GM19397 (cell line): ENCODE data around the gene FOXA3.
A peak's percentile ranks its signal among the peaks of the same experiment; 100 is the strongest.

ENCODE experiments used
- ATAC-seq: cut with Tn5 transposase; IDR thresholded peaks from one replicate; pipeline ENCODE4 v1.9.1; 2021; ENCODE audit warnings: mild to moderate bottlenecking, moderate library complexity; ENCODE audit not compliant: unreplicated experiment

FOXA3 gene

DNA sequence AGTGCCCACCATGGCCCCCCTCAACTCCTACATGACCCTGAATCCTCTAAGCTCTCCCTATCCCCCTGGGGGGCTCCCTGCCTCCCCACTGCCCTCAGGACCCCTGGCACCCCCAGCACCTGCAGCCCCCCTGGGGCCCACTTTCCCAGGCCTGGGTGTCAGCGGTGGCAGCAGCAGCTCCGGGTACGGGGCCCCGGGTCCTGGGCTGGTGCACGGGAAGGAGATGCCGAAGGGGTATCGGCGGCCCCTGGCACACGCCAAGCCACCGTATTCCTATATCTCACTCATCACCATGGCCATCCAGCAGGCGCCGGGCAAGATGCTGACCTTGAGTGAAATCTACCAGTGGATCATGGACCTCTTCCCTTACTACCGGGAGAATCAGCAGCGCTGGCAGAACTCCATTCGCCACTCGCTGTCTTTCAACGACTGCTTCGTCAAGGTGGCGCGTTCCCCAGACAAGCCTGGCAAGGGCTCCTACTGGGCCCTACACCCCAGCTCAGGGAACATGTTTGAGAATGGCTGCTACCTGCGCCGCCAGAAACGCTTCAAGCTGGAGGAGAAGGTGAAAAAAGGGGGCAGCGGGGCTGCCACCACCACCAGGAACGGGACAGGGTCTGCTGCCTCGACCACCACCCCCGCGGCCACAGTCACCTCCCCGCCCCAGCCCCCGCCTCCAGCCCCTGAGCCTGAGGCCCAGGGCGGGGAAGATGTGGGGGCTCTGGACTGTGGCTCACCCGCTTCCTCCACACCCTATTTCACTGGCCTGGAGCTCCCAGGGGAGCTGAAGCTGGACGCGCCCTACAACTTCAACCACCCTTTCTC, 8.2 kb downstream of the FOXA3 start:
- ATAC-seq = no peak

DNA sequence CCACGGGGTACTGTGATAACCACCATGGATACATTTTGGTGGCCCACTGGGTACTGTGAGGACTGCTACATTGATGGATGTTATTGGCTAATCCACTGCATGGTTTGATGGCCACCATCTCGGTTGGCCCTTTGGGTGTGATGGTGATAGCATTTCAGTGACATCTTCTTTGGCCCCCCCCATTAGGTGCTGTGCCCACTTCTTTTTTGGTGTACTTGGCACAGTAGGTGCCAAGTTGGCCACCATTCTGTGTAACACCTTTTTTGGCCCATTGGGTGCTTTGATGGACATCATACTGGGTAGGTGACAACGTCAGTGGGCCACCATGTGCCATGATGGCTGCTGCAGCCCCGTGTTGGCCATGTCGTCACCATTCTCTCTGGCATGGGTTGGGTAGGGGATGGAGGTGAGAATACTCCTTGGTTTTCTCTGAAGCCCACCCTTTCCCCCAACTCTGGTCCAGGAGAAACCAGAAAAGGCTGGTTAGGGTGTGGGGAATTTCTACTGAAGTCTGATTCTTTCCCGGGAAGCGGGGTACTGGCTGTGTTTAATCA, 9.2 kb downstream of the FOXA3 start:
- no peak for ATAC-seq

DNA sequence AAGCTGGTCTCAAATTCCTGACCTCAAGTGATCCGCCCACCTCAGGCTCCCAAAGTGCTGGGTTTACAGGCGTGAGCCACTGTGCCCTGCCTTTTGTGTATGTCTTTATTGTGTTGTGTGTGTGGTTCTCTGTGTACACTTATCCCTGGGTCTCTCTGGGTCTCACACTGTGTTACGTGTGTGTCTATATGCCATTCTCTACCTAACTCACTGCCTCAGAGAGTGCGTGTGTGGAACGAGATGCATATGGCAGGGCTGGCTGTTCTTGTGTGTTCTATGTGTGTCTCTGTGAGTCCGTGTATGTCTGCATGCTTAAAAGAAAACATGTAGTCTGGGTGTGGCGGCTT, 10.5 kb downstream of the FOXA3 start:
- no peak for ATAC-seq

DNA sequence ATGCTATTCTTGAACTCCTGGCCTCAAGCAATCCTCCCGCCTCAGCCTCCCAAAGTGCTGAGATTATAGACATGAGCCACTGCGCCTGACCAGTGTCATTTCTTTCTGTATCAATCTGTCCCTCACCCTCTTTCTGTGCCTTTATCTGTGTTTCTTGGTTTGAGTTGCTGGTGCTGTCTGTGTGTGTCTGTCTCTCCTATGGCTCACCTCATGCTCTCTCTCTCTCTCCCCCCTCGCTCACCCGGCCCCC, 12.0 kb downstream of the FOXA3 start:
- no peak for ATAC-seq

DNA sequence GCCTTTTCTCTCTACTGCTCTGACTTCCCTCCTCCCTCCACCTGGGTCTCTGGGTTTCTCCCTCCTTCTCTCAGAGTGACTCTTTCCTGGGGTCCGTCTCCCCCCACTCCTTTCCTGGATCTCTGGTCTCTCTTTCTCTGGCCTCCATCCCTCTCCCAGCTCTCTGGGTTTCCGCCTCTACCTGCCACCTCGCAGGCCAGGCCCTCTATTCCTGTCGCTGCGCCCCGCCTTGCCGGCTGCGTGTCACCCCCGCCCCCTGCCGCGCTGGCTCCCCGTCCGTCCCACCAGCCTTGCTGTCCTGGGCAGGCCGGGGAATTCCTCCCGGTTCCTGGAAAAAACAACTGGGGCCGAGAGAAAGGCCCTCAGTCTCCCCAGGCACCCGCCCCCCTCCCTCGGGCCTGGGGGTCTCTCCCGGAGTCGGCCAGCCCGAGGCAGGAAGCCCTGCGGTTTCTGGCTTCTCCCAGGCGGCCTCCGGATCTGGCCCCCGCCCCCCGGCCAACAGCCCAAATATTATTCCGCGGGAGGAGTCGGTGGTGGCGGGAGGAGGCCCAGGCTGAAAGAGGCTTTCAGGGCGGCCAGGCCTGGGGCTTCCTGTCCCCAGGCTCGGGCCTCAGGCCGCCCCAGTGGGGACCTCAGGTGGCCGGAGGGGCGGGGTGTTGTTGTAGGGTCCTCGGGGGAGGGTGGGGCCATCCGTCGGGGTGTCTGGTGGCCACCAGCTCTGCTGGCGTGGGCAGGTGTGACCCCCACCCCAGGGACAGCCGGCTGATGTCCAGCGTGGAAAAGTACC, 12.5 kb downstream of the FOXA3 start:
- no peak for ATAC-seq

DNA sequence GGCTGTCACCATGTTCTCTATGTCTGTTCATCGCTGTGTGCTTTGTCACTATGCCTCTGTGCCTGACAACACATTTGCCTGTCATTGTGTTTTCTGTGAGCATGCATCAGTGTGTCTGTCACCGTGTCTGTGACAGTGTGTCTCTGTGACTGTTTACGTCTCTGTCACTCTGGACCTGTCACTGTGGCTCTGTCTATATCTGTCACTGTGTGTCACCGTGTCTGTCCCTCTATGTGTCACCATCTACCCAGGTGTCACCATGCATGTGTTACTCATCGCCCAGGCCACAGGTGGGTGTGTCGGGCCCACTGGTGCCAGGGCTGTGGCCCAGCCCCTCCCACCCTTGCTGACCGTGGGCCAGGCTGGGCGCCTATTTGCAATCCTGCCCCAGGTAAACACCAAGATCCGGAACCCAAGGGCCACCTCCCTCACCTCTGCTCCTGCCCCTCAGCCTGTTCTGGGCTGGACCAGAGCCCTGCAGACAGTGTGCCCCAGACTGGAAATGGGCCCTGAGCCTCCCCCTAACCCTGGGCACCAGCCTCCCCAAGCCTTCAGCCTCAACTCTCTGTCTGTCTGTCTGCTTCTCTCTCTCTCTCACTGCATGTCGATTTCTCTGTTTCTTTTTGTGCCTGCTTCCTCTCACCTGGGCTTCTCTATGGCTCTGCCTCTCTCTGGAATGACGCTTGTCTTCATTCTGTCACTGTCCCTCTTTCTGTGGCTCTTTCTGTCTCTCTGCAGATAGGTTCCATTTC, 14.1 kb downstream of the FOXA3 start:
- no peak for ATAC-seq

DNA sequence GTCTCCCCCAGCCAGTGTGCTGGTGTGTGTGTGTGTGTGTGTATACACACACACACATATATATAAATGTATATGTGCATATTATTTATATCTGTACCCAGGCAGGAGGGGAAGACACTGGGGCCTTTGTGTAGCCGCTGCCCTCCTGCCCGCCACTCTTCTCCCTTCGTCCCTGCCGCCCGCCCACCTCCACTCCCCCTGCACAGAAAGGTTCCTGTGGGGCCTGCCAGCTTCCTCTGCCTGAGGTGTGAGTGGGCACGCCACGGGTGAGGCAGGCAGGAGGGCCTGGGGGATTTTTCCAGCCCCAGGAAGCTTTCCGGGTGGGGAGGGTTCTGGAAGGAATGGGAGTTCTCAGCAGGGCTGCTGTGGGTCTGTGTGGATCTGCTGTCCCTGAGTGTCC, 14.9 kb downstream of the FOXA3 start:
- no peak for ATAC-seq

DNA sequence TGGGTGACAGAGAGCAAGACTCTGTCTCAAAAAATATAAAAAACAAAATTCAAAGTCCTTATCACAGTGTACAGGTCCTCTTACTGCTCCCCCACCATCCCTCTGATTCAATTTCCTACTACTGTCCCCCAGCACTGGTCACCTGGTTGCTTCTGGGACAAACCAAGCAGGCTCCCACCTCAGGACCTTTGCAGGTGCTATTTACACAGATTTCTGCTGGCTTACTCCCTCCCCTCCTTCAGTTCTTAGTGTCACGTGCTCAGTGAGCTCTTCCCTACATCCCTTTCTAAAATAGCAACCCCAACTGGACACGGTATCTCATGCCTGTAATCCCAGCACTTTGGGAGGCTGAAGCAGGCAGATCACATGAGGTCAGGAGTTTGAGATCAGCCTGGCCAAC, 15.8 kb downstream of the FOXA3 start:
- no peak for ATAC-seq

DNA sequence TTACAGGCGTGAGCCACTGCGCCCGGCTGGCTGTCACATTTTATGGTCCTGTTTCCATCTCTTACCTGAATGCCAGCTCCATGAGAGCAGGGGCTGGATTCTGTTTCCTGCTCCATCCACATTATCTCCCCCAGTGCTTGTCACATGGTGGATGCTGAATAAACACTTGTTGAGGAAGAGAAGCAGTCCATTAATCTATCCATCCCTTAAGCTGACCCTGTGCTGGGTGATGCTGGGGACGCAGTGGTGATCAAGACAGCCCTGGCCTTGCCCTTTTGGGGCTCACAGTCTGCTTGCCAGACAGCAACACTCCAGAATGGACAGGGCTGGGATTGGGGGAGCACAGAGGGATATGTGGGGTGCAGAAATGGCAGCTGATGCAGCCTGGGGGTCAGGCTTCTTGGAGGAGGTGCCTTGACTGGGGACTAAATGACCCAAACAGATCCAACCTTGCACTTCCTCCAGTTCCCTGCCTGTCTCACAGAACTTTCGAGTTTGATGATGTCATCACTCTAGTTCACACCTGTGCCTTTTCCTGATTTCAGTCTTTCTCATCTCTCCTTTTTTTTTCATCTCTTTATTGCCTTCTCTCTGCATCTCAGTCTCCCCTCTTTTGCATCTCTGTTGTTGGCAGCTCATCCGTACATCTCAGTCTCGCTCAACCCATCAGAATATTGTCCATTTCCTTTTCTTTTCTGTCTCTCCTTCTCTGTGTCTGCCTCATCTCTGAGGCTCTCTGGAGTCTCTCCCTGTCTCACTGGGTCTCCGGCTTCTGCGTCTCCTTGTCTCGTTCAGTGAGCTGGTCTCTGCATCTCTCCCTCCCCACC, 17.2 kb downstream of the FOXA3 start:
- no peak for ATAC-seq

DNA sequence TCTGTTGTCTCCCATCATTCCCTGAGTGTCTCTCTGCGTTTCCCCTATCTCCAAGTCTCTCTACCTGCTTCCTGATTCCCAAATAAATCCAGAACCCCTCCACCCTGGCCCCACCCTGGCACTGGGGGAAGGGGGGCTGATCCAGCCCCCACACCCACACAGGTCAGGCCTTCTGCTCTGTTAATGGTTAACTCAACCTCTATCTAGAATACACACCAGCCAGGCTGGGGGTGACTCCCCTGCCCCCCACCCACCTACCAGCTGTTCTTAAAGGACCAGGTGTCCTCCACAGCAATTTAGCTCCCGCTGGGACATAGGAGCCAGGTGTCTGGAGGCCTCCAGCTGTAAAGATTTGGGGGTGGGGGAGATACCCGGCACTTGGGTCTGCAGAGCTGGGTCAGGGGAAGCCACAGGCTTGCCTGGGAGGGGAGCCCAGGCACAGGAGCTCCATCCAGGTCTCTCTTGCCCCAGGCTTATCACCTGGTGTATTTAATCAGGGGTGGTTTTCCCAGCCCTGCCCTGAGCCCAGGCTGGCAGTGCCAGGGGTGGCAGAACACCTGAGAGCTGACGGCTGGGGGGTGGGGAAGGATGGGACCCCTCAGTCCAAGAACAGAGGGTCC, 17.9 kb downstream of the FOXA3 start:
- ATAC-seq = no peak

DNA sequence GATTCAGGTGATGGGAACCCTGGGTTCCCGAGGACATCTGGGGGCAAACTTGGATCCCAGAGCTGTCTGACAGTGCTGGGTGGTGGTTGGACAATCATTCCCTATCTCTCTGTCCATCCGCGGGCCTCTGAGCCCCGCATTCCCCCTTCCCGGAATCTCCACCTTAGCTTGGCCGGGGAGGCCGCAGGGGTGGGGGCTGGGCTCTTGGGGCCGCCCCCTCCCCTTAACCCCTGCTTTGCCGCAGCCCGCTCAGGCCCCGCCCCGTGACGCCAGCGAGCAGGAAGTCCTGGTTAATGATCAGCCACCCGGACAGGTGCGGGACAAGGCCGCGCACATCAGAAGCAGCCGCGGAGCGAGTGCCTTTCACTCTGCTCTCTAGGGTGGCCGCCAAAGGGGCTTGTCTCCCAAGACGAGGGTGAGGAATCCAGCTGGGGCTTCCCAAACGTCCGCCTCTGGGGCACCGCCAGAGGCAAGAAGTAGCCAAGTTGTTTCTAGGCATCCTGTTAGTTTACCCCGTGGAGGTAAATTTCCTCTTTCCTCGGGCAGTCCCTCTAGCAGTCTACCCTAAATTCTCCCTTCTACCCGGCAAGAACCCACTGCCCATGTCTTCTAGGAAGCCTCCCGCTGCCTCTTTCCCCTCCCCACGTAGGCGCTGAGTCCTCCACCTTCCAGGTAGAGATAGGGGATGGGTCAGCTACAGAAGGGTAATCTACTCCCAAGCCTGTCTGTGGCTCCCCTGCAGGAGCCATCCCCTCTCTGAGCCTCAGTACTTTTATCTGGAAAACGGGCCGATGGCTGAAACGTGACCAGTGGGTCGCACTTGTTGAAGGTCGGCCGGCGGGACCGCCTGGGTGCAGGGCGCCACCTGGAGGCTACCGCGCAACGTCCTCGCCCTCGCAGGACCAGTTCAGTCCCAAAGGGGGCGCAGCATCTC, 18.8 kb downstream of the FOXA3 start:
- ATAC-seq = peak; percentile 26

DNA sequence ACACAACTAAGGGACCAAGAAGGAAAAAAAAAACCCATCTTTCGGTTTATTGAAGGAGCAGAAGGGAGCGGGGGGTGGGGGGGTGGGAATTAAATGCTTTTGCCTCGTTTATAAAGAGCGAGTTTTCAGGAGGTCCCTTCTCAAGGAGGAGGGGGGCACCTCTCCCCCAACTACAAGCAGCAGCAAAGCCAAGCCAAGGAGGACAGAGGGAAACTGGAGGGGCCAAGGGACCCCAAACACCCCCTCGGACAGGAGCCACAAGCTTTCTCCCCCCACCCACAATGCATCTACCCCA, 19.4 kb downstream of the FOXA3 start:
- ATAC-seq = no peak

DNA sequence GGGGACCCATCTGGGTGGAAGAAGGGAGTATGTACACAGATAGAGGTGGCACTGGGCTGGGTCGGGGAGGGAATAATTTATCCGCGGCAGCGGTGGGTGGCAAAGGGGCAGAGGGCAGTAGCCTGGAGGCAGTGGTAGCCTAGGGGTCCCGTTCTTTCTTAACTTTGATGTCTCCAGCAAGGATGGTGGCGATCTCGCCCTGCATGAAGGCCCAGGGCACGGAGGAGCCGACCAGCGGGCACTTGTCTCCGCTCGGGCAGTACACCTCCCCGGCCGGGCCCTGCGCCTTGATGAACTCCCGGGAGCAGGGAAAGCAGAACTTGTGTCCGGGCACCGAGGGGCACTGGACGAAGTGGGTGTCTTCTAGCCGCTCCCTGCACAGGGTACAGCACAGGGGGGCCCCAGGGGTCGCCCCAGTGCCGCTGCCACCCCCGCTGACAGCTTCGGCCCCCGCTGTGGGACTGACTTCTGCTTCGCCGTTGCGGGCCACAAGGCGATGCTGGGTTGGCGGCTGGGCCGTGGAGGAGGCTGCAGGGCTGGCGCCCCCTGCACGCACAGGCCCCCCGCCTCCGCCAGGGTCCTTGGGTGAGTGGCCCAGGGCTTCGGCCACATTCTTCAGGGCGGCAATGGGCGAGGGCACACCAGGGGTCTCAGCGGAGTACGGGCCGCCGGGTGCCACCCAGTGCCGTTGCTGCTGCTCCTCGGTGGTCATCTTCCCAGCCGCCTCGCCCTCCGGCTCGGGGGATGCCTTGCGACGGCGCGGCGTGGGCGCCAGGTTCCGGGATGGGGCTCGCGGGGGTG, 20.0 kb downstream of the FOXA3 start:
- no peak for ATAC-seq

DNA sequence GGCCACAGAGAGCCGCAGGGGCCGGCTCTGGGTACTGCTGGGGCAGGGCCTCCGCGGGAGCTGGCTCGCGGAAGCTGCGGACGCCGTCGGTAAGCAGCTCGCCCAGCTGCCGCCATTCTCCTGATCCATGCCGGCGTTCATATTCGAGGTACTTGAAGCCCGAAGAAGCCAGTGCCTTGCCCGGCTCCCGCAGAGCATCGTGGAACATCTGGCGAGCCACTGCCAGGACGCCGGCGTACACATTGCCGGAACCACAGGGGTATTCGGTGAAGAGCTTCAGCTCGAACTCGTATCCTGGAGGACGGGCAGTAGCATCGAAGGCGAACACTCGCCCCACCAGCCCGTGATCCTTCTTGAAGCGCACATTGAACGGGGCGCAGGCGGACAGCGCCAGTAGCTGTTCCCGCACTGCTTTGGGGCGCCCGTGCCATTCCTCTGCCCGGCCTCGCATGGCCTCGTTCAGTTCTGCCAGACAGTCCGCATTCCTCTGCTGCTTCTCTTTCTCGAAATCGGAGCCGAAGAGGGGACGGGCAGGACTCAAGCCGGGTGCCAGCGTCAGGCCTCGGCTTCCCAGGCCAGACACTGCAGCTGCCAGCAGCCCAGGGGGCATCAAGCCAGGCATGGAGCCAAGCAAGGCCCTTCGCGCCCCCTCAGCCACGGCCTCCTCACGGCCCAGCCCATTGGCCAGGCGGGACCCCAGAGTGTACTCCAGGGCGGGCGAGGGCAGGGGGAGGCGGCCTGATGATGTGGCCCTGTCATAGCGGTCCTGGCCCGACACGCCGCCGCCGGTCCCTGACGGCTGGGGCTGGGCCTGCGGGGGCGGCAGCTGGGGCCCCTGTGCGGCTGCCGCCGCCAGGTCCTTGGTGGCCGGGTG, 20.8 kb downstream of the FOXA3 start:
- no peak for ATAC-seq

DNA sequence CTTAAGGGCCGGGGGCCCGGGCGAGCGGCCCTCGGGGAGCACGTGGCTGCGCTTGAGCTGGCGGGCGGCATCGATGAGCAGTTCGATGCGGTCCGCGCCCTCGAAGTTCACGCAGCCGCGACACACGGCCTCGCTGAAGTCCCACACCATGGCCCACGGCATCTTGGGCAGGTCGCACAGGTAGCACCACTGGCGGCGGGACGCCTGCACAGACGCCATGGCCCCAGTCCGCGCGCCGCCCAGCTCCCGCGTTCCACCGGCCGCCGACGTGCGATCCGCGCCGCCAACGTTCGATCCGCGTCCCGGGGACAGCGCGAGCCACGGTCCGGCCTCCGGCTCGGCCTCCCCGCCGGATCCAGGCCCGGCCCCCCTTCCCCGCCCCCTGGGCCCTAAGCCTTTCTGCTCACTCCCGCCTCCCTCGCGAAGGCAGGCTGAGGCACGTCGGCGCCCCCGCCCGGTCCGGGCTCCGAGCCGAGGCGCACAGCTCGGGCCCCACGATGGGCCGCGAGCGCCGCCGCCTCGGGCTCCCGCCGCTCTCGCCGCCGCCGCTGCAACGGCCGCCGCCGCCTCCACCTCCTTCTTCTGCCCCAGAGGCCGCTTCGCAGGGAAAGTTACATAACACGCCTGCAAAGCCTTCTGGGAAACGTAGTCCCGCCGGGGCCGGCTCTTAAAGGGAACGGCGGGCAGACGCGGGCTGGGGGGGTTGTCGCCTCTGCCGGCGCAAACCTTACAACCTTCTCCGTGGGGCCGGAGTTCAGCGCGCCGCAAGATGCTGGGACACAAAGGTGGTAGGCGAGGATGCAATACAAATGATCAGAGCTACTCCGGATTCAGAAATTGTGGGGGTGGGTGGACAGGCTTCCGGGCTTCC, 21.7 kb downstream of the FOXA3 start, which contains the start of gene IRF2BP1:
IRF2BP1 (minus strand) TSS at position 586 of the 871 bp plus-strand sequence; CDS start at position 219, 367 bp downstream.
- ATAC-seq = peak; percentile 49

DNA sequence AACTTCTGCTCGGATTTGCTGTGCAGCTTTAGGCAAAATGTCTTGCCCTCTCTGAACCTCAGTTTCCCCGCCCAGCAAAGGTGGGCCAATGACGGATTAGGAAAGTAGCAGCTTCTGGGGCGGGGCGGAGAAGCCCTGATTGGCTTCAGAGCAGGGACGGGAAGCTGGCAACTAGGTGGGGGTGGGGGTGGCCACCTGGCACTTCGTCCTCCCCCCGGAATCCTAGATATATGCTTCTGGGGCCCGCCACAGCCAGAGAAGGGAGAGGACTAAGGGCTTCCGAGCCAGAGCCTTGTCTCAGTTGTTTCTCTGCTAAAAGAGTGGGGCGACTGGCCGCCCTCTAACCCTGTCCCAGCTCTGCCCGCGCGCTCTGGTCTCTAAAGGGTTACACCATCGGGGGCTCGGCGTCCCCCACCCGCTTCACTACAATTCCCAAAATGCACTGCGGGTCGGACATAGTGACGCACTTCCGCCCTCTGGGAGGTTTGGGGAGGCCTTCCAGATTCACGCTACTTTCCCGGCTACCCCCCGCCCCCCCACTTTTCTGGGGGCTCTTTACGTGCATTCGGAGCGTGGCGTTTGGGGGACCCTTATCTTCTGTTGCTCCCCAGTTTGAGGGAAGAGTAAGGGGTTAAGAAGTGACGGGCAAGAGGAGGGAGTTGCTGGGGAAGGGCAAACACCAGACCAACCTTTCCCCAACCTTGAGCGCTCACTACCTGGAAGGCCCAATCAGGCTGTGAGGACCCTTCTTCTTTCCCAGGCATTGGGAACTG, 22.5 kb downstream of the FOXA3 start:
- peak; percentile 49 for ATAC-seq
